Neural cell (in vitro differentiated cells): Measurements from ENCODE around the gene S100PBP. TPM values are rescaled to one million over a fixed set of nuclear protein-coding genes. Genes with fewer than 3 reads are reported as not detected.

Experiments used
- H2AFZ ChIP-seq: fragments of 200-600, 300-800 bp; sonication (generic), shearing (Covaris generic); 2 replicates; pipeline ENCODE4 v1.6.0; 2014; ENCODE audit warnings: low read depth, mild to moderate bottlenecking, antibody characterized with exemption, low read length, moderate library complexity
- H3F3A ChIP-seq: fragments of 200-600 bp; shearing (Covaris generic); 2 replicates; pipeline ENCODE4 v1.6.1; 2016; ENCODE audit warnings: mild to moderate bottlenecking, moderate library complexity, mixed read lengths, antibody characterized with exemption, low read length; ENCODE audit not compliant: insufficient read depth, poor library complexity, severe bottlenecking
- H3K27ac ChIP-seq: fragments of 200-600, 300-800 bp; sonication (generic), shearing (Covaris generic); 2 replicates; pipeline ENCODE4 v1.5.1; 2014; ENCODE audit warnings: mild to moderate bottlenecking, low read length, moderate library complexity
- H3K27me3 ChIP-seq: fragments of 300-800, 200-600 bp; sonication (generic), shearing (Covaris generic); 2 replicates; pipeline ENCODE4 v1.6.0; 2014; ENCODE audit warnings: mild to moderate bottlenecking, low read depth, low read length, moderate library complexity; ENCODE audit not compliant: insufficient read depth
- H3K36me3 ChIP-seq: fragments of 300-800, 200-600 bp; sonication (generic), shearing (Covaris generic); 2 replicates; pipeline ENCODE4 v1.5.1; 2014; ENCODE audit warnings: mild to moderate bottlenecking, antibody characterized with exemption, low read length, moderate library complexity; ENCODE audit not compliant: insufficient read depth
- H3K4me2 ChIP-seq: fragments of 300-800, 200-600 bp; sonication (generic), shearing (Covaris generic); 2 replicates; pipeline ENCODE4 v1.6.0; 2014; ENCODE audit warnings: mild to moderate bottlenecking, low read length
- H3K4me3 ChIP-seq: fragments of 300-800, 200-600 bp; sonication (generic), shearing (Covaris generic); 2 replicates; pipeline ENCODE4 v1.5.1; 2014; ENCODE audit warnings: mild to moderate bottlenecking, low read length, moderate library complexity
- H3K79me2 ChIP-seq: fragments of 200-600 bp; shearing (Covaris generic); replicated peaks from 2 replicates; pipeline ENCODE4 v1.6.0; 2014; ENCODE audit warnings: mild to moderate bottlenecking, low read length, moderate library complexity; ENCODE audit not compliant: insufficient read depth
- H3K9ac ChIP-seq: fragments of 300-800, 200-600 bp; sonication (generic), shearing (Covaris generic); 2 replicates; pipeline ENCODE4 v1.6.1; 2016; ENCODE audit warnings: mild to moderate bottlenecking, low read length, mixed read lengths
- H3K9me2 ChIP-seq: fragments of 200-600 bp; shearing (Covaris generic); 2 replicates; pipeline ENCODE4 v1.6.1; 2016; ENCODE audit warnings: mild to moderate bottlenecking, low read length, mixed read lengths; ENCODE audit not compliant: insufficient read depth
- H3K9me3 ChIP-seq: fragments of 200-600, 300-800 bp; sonication (generic), shearing (Covaris generic); 2 replicates; pipeline ENCODE4 v1.6.1; 2016; ENCODE audit warnings: mild to moderate bottlenecking, mixed run types, low read length, moderate library complexity, mixed read lengths
- H4K20me1 ChIP-seq: fragments of 200-600 bp; shearing (Covaris generic); 2 replicates; pipeline ENCODE4 v1.6.1; 2016; ENCODE audit warnings: mild to moderate bottlenecking, mixed run types; ENCODE audit not compliant: insufficient read depth
- CTCF ChIP-seq: fragments of 450-650 bp; IDR thresholded peaks from 2 replicates; pipeline ENCODE4 v1.5.1; 2014; ENCODE audit warnings: antibody characterized with exemption, mild to moderate bottlenecking, moderate library complexity; ENCODE audit not compliant: poor library complexity, severe bottlenecking
- EP300 ChIP-seq: fragments of 450-650 bp; conservative IDR thresholded peaks from 2 replicates; pipeline ENCODE4 v1.6.1; 2014; ENCODE audit warnings: antibody characterized with exemption, mild to moderate bottlenecking, moderate library complexity; ENCODE audit not compliant: poor library complexity, severe bottlenecking
- EZH2 ChIP-seq: fragments of 200-600, 300-800 bp; shearing (Covaris generic), sonication (generic); IDR thresholded peaks from 2 replicates; pipeline ENCODE4 v1.6.1; 2014; ENCODE audit warnings: antibody characterized with exemption, low read length, borderline replicate concordance, mild to moderate bottlenecking; ENCODE audit not compliant: insufficient read depth, poor library complexity, severe bottlenecking
- MXI1 ChIP-seq: fragments of 450-650 bp; conservative IDR thresholded peaks from 2 replicates; pipeline ENCODE4 v1.6.1; 2014; ENCODE audit warnings: antibody characterized with exemption, mild to moderate bottlenecking; ENCODE audit not compliant: poor library complexity, severe bottlenecking
- POLR2AphosphoS5 ChIP-seq: IDR thresholded peaks from 2 replicates; pipeline ENCODE4 v1.6.1; 2012
- RAD21 ChIP-seq: fragments of 450-650 bp; conservative IDR thresholded peaks from 2 replicates; pipeline ENCODE4 v1.6.1; 2014; ENCODE audit warnings: antibody characterized with exemption, mild to moderate bottlenecking, moderate library complexity
- REST ChIP-seq: IDR thresholded peaks from 2 replicates; pipeline ENCODE4 v1.6.1; 2012; ENCODE audit warnings: borderline replicate concordance
- SMC3 ChIP-seq: fragments of 450-650 bp; conservative IDR thresholded peaks from 2 replicates; pipeline ENCODE4 v1.6.1; 2014; ENCODE audit warnings: antibody characterized with exemption, mild to moderate bottlenecking, moderate library complexity; ENCODE audit not compliant: poor library complexity
- TAF1 ChIP-seq: IDR thresholded peaks from 2 replicates; pipeline ENCODE4 v1.6.1; 2012; ENCODE audit warnings: low read depth
- polyA plus RNA-seq: library from polyadenylated mRNA; depleted of rRNA; stranded (reverse); fragments of >200 nt; gene quantifications from 2 replicates; pipeline ENCODE4 v1.2.3, GENCODE V29; 2014

S100PBP gene
- polyA plus RNA-seq, 1 donor from 2014 or later, result 77.0 TPM

- H3K4me2 ChIP-seq, result no peak overlapping the region
- no peaks in the 10 kb centered on the region for H3K36me3 ChIP-seq
- H3K79me2 ChIP-seq, result no peaks in the 10 kb centered on the region
- H3K27me3 ChIP-seq, result peaks cover 8% of the 10 kb centered on the region
- no peak overlapping the region for H3K4me3 ChIP-seq
- H4K20me1 ChIP-seq, result no peaks in the 10 kb centered on the region
- no peaks in the 10 kb centered on the region for H3K9me3 ChIP-seq
- no peaks in the 10 kb centered on the region for H3K9me2 ChIP-seq
- H3F3A ChIP-seq, result peaks cover 4% of the 10 kb centered on the region
- no peak for TF ChIP-seq POLR2AphosphoS5
- no peak for TF ChIP-seq SMC3
- TF ChIP-seq REST, result no peak
- no peak for TF ChIP-seq RAD21
- TF ChIP-seq EZH2, result no peak
- TF ChIP-seq MXI1, result no peak
- TF ChIP-seq CTCF, result no peak
- TF ChIP-seq EP300, result no peak
- TF ChIP-seq TAF1, result no peak
- H3K9ac ChIP-seq, result no peak overlapping the region
- H3K27ac ChIP-seq, result no peak overlapping the region
- no peak overlapping the region for H2AFZ ChIP-seq
These were observed 51.5 kb downstream of the S100PBP start for GRCh38 chr1:32868806-32869455.

GRCh38 chr1:32869923-32870614 is 52.6 kb downstream of the S100PBP start:
- H3K27me3 ChIP-seq, result peaks cover 8% of the 10 kb centered on the region
- peak overlapping the region; percentile 53 for H3K9ac ChIP-seq
- no peaks in the 10 kb centered on the region for H3K9me2 ChIP-seq
- no peak overlapping the region for H2AFZ ChIP-seq
- no peaks in the 10 kb centered on the region for H3K9me3 ChIP-seq
- H3K27ac ChIP-seq, result no peak overlapping the region
- H3K79me2 ChIP-seq, result no peaks in the 10 kb centered on the region
- no peak overlapping the region for H3K4me2 ChIP-seq
- H4K20me1 ChIP-seq, result no peaks in the 10 kb centered on the region
- H3K36me3 ChIP-seq, result no peaks in the 10 kb centered on the region
- H3F3A ChIP-seq, result peaks cover 4% of the 10 kb centered on the region
- TF ChIP-seq REST (no peak), TAF1 (no peak), EP300 (no peak), EZH2 (no peak), CTCF (no peak), POLR2AphosphoS5 (no peak), SMC3 (no peak), MXI1 (no peak), RAD21 (no peak)
- peak overlapping the region; percentile 59 for H3K4me3 ChIP-seq
